ELF-1 (cell line): Measurements from ENCODE around the gene SLC66A3.

Source experiments
- DNase-seq: peaks from one replicate; pipeline ENCODE4 v3.0.0-alpha.2; 2016; ENCODE audit warnings: low read depth, low spot score

The SLC66A3 gene

DNA sequence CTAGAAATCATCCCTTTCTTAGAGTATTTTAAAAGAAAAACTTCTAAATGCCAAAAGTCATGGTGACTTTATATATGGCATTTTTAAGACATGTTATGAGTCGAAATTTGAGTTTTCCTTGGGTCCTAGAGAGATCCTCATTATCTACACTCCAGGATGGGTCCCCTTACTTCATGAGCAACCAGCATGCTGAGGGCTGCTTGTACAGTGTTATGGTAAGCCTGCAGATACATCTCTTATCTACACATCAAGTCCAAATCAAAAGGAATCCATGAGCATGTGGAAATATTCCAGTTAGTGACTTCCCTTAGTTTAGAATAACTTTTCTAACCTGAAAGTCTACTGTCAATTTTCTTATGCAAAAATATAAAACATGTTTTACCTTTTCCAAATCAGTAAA, 58.7 kb downstream of the SLC66A3 start:
- no peak for DNase-seq

DNA sequence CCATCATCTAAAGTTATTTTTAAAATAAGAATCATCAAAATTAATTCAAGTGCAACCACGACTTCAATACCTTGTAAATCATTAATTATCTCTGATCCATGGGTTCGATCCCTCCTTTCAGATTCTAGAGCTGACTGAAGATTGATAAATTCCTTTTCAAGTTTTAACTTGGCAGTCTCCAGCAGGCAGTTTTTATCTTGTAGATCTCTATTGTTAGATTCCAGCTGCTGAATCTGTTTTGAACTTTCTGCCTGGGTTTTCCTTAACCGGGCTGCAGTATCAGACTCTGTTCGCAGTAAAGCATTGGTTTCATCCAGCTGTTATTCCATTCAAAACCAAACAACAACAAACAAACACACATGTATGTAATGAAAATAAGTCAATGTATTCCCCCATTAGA, 59.5 kb downstream of the SLC66A3 start:
- DNase-seq, result no peak

DNA sequence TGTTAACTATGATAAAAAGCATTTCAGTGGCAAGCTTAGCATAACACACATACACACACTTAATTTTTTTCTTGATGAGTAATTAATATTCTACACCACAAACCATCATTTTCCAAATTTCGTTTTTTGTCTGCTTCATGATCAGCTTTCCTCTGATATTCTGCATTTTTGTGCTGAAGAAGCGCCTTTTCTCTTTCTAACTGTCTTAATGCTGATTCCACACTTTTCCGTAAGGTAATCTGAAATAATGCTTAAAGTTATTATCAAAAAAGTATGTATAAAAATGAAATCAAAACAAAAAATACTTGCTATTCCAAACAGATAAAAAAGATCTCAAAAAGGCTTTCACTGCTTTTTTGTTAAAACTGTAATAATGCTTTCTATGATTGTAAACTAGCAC, 60.1 kb downstream of the SLC66A3 start:
- no peak for DNase-seq

- no peak for DNase-seq
These were observed 65.2 kb downstream of the SLC66A3 start for GRCh38 chr2:11220445-11220844.

GRCh38 chr2:11222845-11223244, 67.6 kb downstream of the SLC66A3 start:
- no peak for DNase-seq

- no peak for DNase-seq
These were observed 69.6 kb downstream of the SLC66A3 start for GRCh38 chr2:11224887-11225286.

- DNase-seq, result no peak
These were observed 72.3 kb downstream of the SLC66A3 start for GRCh38 chr2:11227595-11227994.
